Measurements from ENCODE around the gene OPCML. TPM values are rescaled to one million over a fixed set of nuclear protein-coding genes. Genes with fewer than 3 reads are reported as not detected.

OPCML gene
- total RNA-seq, 4 donors from 2014 or later = not detected

GRCh38 chr11:132649277-132649676, 883.0 kb downstream of the OPCML start:
- 93% methylated on average over 7 to 9 of the region's 9 CpGs for WGBS, 2 donors (ENCODE audit: low coverage in 1 of 2)
- H3K4me1 ChIP-seq = no peaks in the 10 kb centered on the region
- intact Hi-C loops (cut with DNase I; ENCODE audit: low total_unique reads) (no loop called here), in situ Hi-C loops (cut with MboI; ENCODE audit: low pct_ligation_motif_present in 1 of 4, low pct_unique_long_range_greater_than_20kb in 1 of 4, low sequenced_read_pairs in 3 of 4) (no loop called here)
- no peak overlapping the region for H3K4me3 ChIP-seq
- H3K27ac ChIP-seq = no peak overlapping the region
- no peaks in the 10 kb centered on the region for H3K27me3 ChIP-seq
- DNase-seq = no peak
- no peaks in the 10 kb centered on the region for H3K9me3 ChIP-seq
- no peaks in the 10 kb centered on the region for H3K36me3 ChIP-seq
- no peak for TF ChIP-seq EP300 (IDR thresholded peaks at IDR 0.05; ENCODE audit: low read depth)
- no peak for TF ChIP-seq CTCF (IDR thresholded peaks at IDR 0.05)
- no peak for TF ChIP-seq POLR2AphosphoS5 (IDR thresholded peaks at IDR 0.05)
- no peak for TF ChIP-seq POLR2A (IDR thresholded peaks at IDR 0.05)

DNA sequence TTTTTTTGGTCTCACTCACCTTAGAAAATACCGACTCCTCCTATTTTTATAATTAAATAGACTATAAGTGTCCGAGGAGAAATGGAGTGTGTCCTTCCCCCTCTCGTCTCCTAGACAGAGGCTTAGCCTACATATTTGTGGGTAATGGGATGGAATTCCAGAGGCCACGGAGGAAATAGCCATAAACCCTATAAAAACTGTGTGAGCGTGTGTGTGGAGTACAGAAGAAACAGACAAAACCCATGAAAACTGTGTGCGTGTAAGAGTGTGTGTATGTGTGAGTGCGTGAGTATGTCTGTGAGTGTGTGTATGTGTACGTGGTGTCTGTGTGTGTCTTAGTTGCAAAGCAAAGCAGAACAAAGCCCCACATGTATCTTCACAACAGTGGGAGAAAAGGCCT, 883.5 kb downstream of the OPCML start:
- H3K4me3 ChIP-seq = no peak overlapping the region
- H3K27ac ChIP-seq = no peak overlapping the region
- TF ChIP-seq EP300 (IDR thresholded peaks at IDR 0.05; ENCODE audit: low read depth) (no peak), CTCF (IDR thresholded peaks at IDR 0.05) (no peak), POLR2A (IDR thresholded peaks at IDR 0.05) (no peak), POLR2AphosphoS5 (IDR thresholded peaks at IDR 0.05) (no peak)
- 82% methylated on average over 6 to 8 of the region's 8 CpGs for WGBS, 2 donors (ENCODE audit: low coverage in 1 of 2)
- no peaks in the 10 kb centered on the region for H3K36me3 ChIP-seq
- H3K27me3 ChIP-seq = no peaks in the 10 kb centered on the region
- H3K4me1 ChIP-seq = no peaks in the 10 kb centered on the region
- intact Hi-C loops (cut with DNase I; ENCODE audit: low total_unique reads) (no loop called here), in situ Hi-C loops (cut with MboI; ENCODE audit: low pct_ligation_motif_present in 1 of 4, low pct_unique_long_range_greater_than_20kb in 1 of 4, low sequenced_read_pairs in 3 of 4) (no loop called here)
- no peak for DNase-seq
- H3K9me3 ChIP-seq = no peaks in the 10 kb centered on the region

GRCh38 chr11:132646890-132647289, 885.4 kb downstream of the OPCML start:
- H3K4me3 ChIP-seq = no peak overlapping the region
- DNase-seq = no peak
- H3K36me3 ChIP-seq = no peaks in the 10 kb centered on the region
- H3K9me3 ChIP-seq = no peaks in the 10 kb centered on the region
- WGBS, 2 donors (ENCODE audit: low coverage in 1 of 2) = 76 to 80% methylated on average over 1 to 2 of the region's 2 CpGs
- TF ChIP-seq CTCF (IDR thresholded peaks at IDR 0.05) (no peak), EP300 (IDR thresholded peaks at IDR 0.05; ENCODE audit: low read depth) (no peak), POLR2A (IDR thresholded peaks at IDR 0.05) (no peak), POLR2AphosphoS5 (IDR thresholded peaks at IDR 0.05) (no peak)
- H3K27me3 ChIP-seq = no peaks in the 10 kb centered on the region
- no peak overlapping the region for H3K27ac ChIP-seq
- H3K4me1 ChIP-seq = no peaks in the 10 kb centered on the region
- intact Hi-C loops (cut with DNase I; ENCODE audit: low total_unique reads) (no loop called here), in situ Hi-C loops (cut with MboI; ENCODE audit: low pct_ligation_motif_present in 1 of 4, low pct_unique_long_range_greater_than_20kb in 1 of 4, low sequenced_read_pairs in 3 of 4) (no loop called here)

DNA sequence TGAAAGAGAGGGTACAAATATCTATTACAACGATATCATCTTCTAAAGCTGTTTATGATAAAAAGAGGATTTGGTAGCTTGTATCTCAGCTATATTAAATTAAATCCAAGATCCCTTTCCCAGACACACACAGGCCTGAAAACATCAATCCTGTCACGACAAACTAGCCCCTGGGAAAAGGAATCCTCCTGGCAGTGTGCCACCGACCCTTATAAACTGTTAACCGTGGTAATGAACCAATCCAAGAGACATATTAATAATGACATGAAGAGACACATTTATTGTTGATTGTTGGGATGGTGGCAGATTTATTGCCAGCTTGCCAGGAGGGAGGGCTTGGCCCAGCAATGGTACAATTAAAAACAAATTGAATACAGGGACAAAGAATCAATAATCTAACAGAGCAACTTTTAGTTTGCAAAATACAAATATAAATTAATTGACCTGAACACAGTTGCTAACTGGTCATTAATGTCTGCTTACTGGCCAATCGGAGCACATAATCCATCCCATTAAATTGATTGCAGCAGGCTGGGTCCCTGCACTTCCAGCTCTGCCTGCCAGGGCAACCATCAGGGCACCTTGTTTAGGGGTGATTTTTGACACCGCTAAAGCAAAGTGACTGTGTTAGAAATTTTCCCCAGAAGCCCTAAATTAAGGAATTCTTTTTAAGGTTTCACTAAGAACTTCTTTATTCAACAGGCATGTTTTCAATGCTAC, 887.6 kb downstream of the OPCML start:
- Histone ChIP-seq H3K9me3 (no peaks in the 10 kb centered on the region), H3K36me3 (no peaks in the 10 kb centered on the region), H3K27ac (no peak overlapping the region), H3K27me3 (no peaks in the 10 kb centered on the region), H3K4me3 (no peak overlapping the region), H3K4me1 (no peaks in the 10 kb centered on the region)
- intact Hi-C loops (cut with DNase I; ENCODE audit: low total_unique reads) (no loop called here), in situ Hi-C loops (cut with MboI; ENCODE audit: low pct_ligation_motif_present in 1 of 4, low pct_unique_long_range_greater_than_20kb in 1 of 4, low sequenced_read_pairs in 3 of 4) (no loop called here)
- DNase-seq = no peak
- TF ChIP-seq EP300 (IDR thresholded peaks at IDR 0.05; ENCODE audit: low read depth) (no peak), POLR2A (IDR thresholded peaks at IDR 0.05) (no peak)
- 65 to 67% methylated on average over 5 to 6 of the region's 6 CpGs for WGBS, 2 donors (ENCODE audit: low coverage in 1 of 2)

DNA sequence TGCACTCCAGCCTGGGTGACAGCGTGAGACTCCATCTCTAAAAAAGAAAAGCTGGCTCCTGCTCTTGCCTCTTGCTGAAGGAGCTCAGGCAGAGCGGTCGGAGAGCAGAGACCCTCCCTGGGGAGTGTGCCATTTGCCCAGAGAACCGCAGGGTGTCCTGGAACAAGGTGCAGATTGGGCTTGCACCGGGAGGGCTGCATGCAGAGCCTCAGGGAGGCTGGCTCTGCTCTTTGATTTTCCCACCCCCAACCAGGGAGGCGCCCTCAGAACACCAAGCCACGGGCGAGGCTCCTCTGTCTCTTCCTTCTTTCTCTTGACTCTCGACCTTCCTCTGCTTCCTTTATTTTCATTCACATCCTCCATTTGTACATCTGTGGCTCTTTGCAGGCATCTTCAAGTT, 889.1 kb downstream of the OPCML start:
- intact Hi-C loops (cut with DNase I; ENCODE audit: low total_unique reads) (no loop called here), in situ Hi-C loops (cut with MboI; ENCODE audit: low pct_ligation_motif_present in 1 of 4, low pct_unique_long_range_greater_than_20kb in 1 of 4, low sequenced_read_pairs in 3 of 4) (no loop called here)
- WGBS, 2 donors (ENCODE audit: low coverage in 1 of 2) = 51 to 67% methylated on average over 5 to 9 of the region's 9 CpGs
- Histone ChIP-seq H3K4me1 (no peaks in the 10 kb centered on the region), H3K27ac (no peak overlapping the region), H3K9me3 (no peaks in the 10 kb centered on the region), H3K4me3 (no peak overlapping the region), H3K27me3 (no peaks in the 10 kb centered on the region), H3K36me3 (no peaks in the 10 kb centered on the region)
- no peak for DNase-seq
- TF ChIP-seq POLR2AphosphoS5 (IDR thresholded peaks at IDR 0.05) = no peak
- TF ChIP-seq CTCF (IDR thresholded peaks at IDR 0.05) = no peak
- no peak for TF ChIP-seq EP300 (IDR thresholded peaks at IDR 0.05; ENCODE audit: low read depth)
- no peak for TF ChIP-seq POLR2A (IDR thresholded peaks at IDR 0.05)

All from transverse colon (tissue), 4 donors.